PC-3 (cell line): ENCODE results near the gene THBS3. TPM values are rescaled to one million over a fixed set of nuclear protein-coding genes. Genes with fewer than 3 reads are reported as not detected.

ENCODE experiments used
- ATAC-seq: fragments of 200-7000 bp; cut with Tn5 transposase; 2 replicates; pipeline ENCODE4 v1.9.1; 2020; ENCODE audit warnings: mild to moderate bottlenecking, moderate library complexity
- BruUV-seq: library from RNA; stranded (reverse); fragments of 400-500 nt; replicated peaks from 2 replicates; lab custom pipeline; 2021; lab: Mats Ljungman, UMichigan
- CTCF ChIA-PET: fragments of 300-600 bp; sonication (Branson Sonifier 250); formaldehyde crosslinking; loops from one replicate; lab custom pipeline; 2022; ENCODE audit warnings: antibody characterized with exemption; lab: Charles Lee
- POLR2A ChIA-PET: fragments of 300-600 bp; sonication (Branson Sonifier 250); formaldehyde crosslinking; loops from one replicate; lab custom pipeline; 2022; ENCODE audit warnings: antibody characterized with exemption; ENCODE audit not compliant: unreplicated experiment; lab: Charles Lee
- DNase-seq: peaks from one replicate; pipeline ENCODE4 v3.0.0-alpha.2; 2015
- H2AFZ ChIP-seq: fragments of 300-600 bp; sonication (generic); 2 replicates; pipeline ENCODE4 v1.6.0; 2016; ENCODE audit warnings: antibody characterized with exemption, low read length
- H3F3A ChIP-seq: fragments of 300-600 bp; sonication (generic); one replicate; pipeline ENCODE4 v1.6.0; 2017; ENCODE audit warnings: antibody characterized with exemption, low read length, control low read depth, mild to moderate bottlenecking; ENCODE audit not compliant: unreplicated experiment
- H3K27ac ChIP-seq: fragments of 300-600 bp; sonication (generic); 2 replicates; pipeline ENCODE4 v1.5.1; 2016; ENCODE audit warnings: mild to moderate bottlenecking, low read length
- H3K27me3 ChIP-seq: fragments of 300-600 bp; sonication (generic); 2 replicates; pipeline ENCODE4 v1.6.1; 2016; ENCODE audit warnings: low read length, mixed read lengths
- H3K36me3 ChIP-seq: fragments of 300-600 bp; sonication (generic); 2 replicates; pipeline ENCODE4 v1.6.1; 2016; ENCODE audit warnings: low read depth, mixed run types, low read length, mixed read lengths
- H3K4me1 ChIP-seq: fragments of 300-600 bp; sonication (generic); 2 replicates; pipeline ENCODE4 v1.5.1; 2016; ENCODE audit warnings: low read length; ENCODE audit not compliant: insufficient read depth
- H3K4me2 ChIP-seq: fragments of 300-600 bp; sonication (generic); 2 replicates; pipeline ENCODE4 v1.6.0; 2016; ENCODE audit warnings: low read length
- H3K4me3 ChIP-seq: fragments of 300-600 bp; sonication (generic); 2 replicates; pipeline ENCODE4 v1.5.1; 2016; ENCODE audit warnings: mild to moderate bottlenecking, low read length, mixed read lengths
- H3K79me2 ChIP-seq: fragments of 300-600 bp; sonication (generic); 2 replicates; pipeline ENCODE4 v1.6.1; 2017; ENCODE audit warnings: low read length, mixed read lengths
- H3K9ac ChIP-seq: fragments of 300-600 bp; sonication (generic); 2 replicates; pipeline ENCODE4 v1.6.0; 2016; ENCODE audit warnings: mild to moderate bottlenecking, low read length
- H3K9me2 ChIP-seq: fragments of 300-600 bp; sonication (generic); replicated peaks from 2 replicates; pipeline ENCODE4 v1.6.1; 2016; ENCODE audit warnings: mixed run types, low read length, mixed read lengths
- H3K9me3 ChIP-seq: fragments of 300-600 bp; sonication (generic); 2 replicates; pipeline ENCODE4 v1.6.1; 2016; ENCODE audit warnings: low read length, mixed read lengths
- H4K20me1 ChIP-seq: fragments of 300-600 bp; sonication (generic); 2 replicates; pipeline ENCODE4 v1.6.1; 2016; ENCODE audit warnings: low read length, mixed read lengths
- CTCF ChIP-seq: fragments of 300-600 bp; sonication (generic); conservative IDR thresholded peaks from 2 replicates; pipeline ENCODE4 v1.5.1; 2017; ENCODE audit warnings: antibody characterized with exemption, low read depth, mild to moderate bottlenecking, low read length
- EZH2 ChIP-seq: fragments of 300-600 bp; sonication (generic); IDR thresholded peaks from one replicate; pipeline ENCODE4 v1.6.1; 2017; ENCODE audit warnings: antibody characterized with exemption, mild to moderate bottlenecking, low read length; ENCODE audit not compliant: unreplicated experiment
- EZH2phosphoT487 ChIP-seq: fragments of 300-600 bp; sonication (generic); IDR thresholded peaks from 2 replicates; pipeline ENCODE4 v1.6.1; 2018; ENCODE audit warnings: mild to moderate bottlenecking, antibody characterized with exemption, low read length, borderline replicate concordance
- intact Hi-C: fragments of 100-400 bp; cut with micrococcal nuclease; formaldehyde crosslinking; loops from 2 replicates; pipeline ENCODE4 v1.9.0; 2023
- total RNA-seq: library from RNA; depleted of rRNA; stranded (reverse); fragments of >200 nt; gene quantifications from 2 replicates; pipeline ENCODE4 v1.2.3, GENCODE V29; 2014

THBS3 gene
- total RNA-seq, 1 experiment from 2014 or later: 13.0 TPM

- Histone ChIP-seq H3K27ac (no peak overlapping the region), H3K79me2 (no peaks in the 10 kb centered on the region), H3K27me3 (no peaks in the 10 kb centered on the region), H3F3A (peaks cover 3% of the 10 kb centered on the region), H2AFZ (no peak overlapping the region), H3K36me3 (no peaks in the 10 kb centered on the region; the same call in 1 of the 2 replicates), H3K4me1 (no peaks in the 10 kb centered on the region), H3K9me3 (no peaks in the 10 kb centered on the region), H3K9me2 (no peaks in the 10 kb centered on the region), H4K20me1 (no peaks in the 10 kb centered on the region), H3K9ac (no peak overlapping the region), H3K4me3 (no peak overlapping the region), H3K4me2 (no peak overlapping the region)
- intact Hi-C loops: no loop called here
- BruUV-seq: no TSS peak
- ATAC-seq (no peak), DNase-seq (no peak)
- ChIA-PET POLR2A (interaction anchor here (0.6 kb wide), 1 partner anchor 17 kb away, joined by 5 read pairs; no protein-coding TSS in a partner anchor), CTCF (no interaction called here)
- TF ChIP-seq EZH2: no peak
- TF ChIP-seq CTCF: no peak
- TF ChIP-seq EZH2phosphoT487: no peak
Observed at GRCh38 chr1:155184351-155184811, 23.3 kb downstream of the THBS3 start.

- no peak for ATAC-seq
- intact Hi-C loops: no loop called here
- no peak overlapping the region for H2AFZ ChIP-seq
- no peak for DNase-seq
- no peaks in the 10 kb centered on the region for H3K9me3 ChIP-seq
- POLR2A ChIA-PET: no interaction called here
- H3K36me3 ChIP-seq: no peaks in the 10 kb centered on the region; the same call in 1 of the 2 replicates
- H3K4me2 ChIP-seq: no peak overlapping the region
- no peak overlapping the region for H3K27ac ChIP-seq
- H3K4me1 ChIP-seq: no peaks in the 10 kb centered on the region
- CTCF ChIA-PET: no interaction called here
- H3K9me2 ChIP-seq: no peaks in the 10 kb centered on the region
- H3K27me3 ChIP-seq: no peaks in the 10 kb centered on the region
- H3K79me2 ChIP-seq: no peaks in the 10 kb centered on the region
- BruUV-seq: no TSS peak
- no peaks in the 10 kb centered on the region for H4K20me1 ChIP-seq
- H3K4me3 ChIP-seq: no peak overlapping the region
- H3F3A ChIP-seq: peaks cover 3% of the 10 kb centered on the region
- TF ChIP-seq CTCF (no peak), EZH2 (no peak), EZH2phosphoT487 (no peak)
- H3K9ac ChIP-seq: no peak overlapping the region
Observed at GRCh38 chr1:155183775-155184221, 23.9 kb downstream of the THBS3 start.

DNA sequence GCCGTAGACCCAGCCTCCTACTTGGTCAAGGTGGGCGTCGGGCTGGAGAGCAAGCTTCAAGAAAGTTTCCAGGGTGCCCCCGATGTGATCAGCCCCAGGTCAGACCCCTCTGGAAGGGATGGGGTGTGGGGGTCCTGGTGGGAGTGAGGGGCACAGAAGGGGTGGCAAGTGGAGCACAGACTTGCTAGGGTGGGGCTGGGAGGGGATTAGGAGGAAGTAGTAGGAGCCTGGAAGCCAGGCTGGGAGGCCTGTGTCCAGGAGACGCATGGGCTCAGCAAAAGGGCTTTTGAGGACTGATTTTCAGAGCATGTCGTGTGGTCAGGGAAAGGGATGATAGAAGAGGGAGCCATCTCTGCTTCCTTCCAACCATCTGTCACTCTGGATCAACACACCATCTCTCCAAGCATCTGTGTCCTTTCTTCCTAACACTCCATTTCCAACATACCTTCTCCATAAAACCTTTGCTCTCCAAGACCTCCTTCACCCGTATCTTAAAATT is 25.6 kb downstream of the THBS3 start:
- intact Hi-C loops: no loop called here
- Histone ChIP-seq H3K79me2 (no peaks in the 10 kb centered on the region), H3K36me3 (no peaks in the 10 kb centered on the region; the same call in 1 of the 2 replicates), H3K9me3 (no peaks in the 10 kb centered on the region), H3K4me2 (no peak overlapping the region), H3K4me3 (no peak overlapping the region), H4K20me1 (no peaks in the 10 kb centered on the region), H3K9ac (no peak overlapping the region), H3F3A (peaks cover 3% of the 10 kb centered on the region), H3K27ac (no peak overlapping the region), H3K27me3 (no peaks in the 10 kb centered on the region), H2AFZ (no peak overlapping the region), H3K9me2 (no peaks in the 10 kb centered on the region), H3K4me1 (peaks cover 8% of the 10 kb centered on the region)
- ATAC-seq (no peak), DNase-seq (no peak)
- no TSS peak for BruUV-seq
- POLR2A ChIA-PET: no interaction called here
- CTCF ChIA-PET: no interaction called here
- TF ChIP-seq EZH2 (no peak), CTCF (no peak), EZH2phosphoT487 (no peak)
